Right lobe of liver (tissue), 6 donors: Measurements from ENCODE around the gene MPHOSPH9. TPM values are rescaled to one million over a fixed set of nuclear protein-coding genes. Genes with fewer than 3 reads are reported as not detected.
A peak's percentile ranks its signal among the peaks of the same experiment; 100 is the strongest.
"Not testable (repeated sequence)": the region's sequence is repeated elsewhere in the genome, so short reads cannot be mapped to it uniquely, and the experiment has no call there.

Experiments used
- ATAC-seq, 4 donors: fragments of 200-7000 bp; cut with Tn5 transposase; one replicate each; pipeline ENCODE4 v1.9.1; 2020; ENCODE audit warnings: mild to moderate bottlenecking in 4 of 4, moderate library complexity in 4 of 4
- DNase-seq, 3 donors: peaks; one replicate each; pipeline ENCODE4 v3.0.0-alpha.2; 2020
- H3K27ac ChIP-seq, 3 donors: fragments of 200-600 bp; one replicate each; pipeline ENCODE4 v1.8.0; 2022
- H3K27me3 ChIP-seq, 2 donors: fragments of 200-600 bp; one replicate each; pipeline ENCODE4 v1.8.0; 2022
- H3K36me3 ChIP-seq, 4 donors: fragments of 200-600 bp; sonication (generic) in 1 of 4; one replicate each; pipeline versions ENCODE4 v1.5.1 to v1.8.0; 2017 to 2022; ENCODE audit warnings: control low read depth in 1 of 4
- H3K4me1 ChIP-seq, 4 donors: fragments of 200-600 bp; sonication (generic) in 1 of 4; one replicate each; pipeline versions ENCODE4 v1.5.1 to v1.8.0; 2017 to 2022; ENCODE audit warnings: control low read depth in 1 of 4
- H3K4me3 ChIP-seq, 3 donors: fragments of 200-600 bp; one replicate each; pipeline ENCODE4 v1.8.0; 2022
- H3K9me3 ChIP-seq, 4 donors: fragments of 200-600 bp; sonication (generic) in 1 of 4; one replicate each; pipeline versions ENCODE4 v1.5.1 to v1.8.0; 2017 to 2022; ENCODE audit warnings: control low read depth in 1 of 4
- POLR2A ChIP-seq: fragments of 450-650 bp; IDR thresholded peaks from one replicate; pipeline ENCODE4 v1.6.1; 2017; ENCODE audit warnings: antibody characterized with exemption, mild to moderate bottlenecking
- WGBS: methylation state at CpG from one replicate; pipeline ENCODE4 v1.1.6; 2018; ENCODE audit warnings: low coverage, low lambda C conversion rate; ENCODE audit not compliant: insufficient coverage; ENCODE audit errors: missing lambda C conversion rate; 5-methylcytosine and 5-hydroxymethylcytosine counted together
- intact Hi-C, 2 donors: fragments of 100-400 bp; cut with DNase I; formaldehyde crosslinking; loops; one replicate each; pipeline versions ENCODE4 v1.11.2 to v1.14.1; 2022
- total RNA-seq, 6 experiments: library from RNA; depleted of rRNA in 2 of 6; stranded (reverse); fragments of >200 nt in 2 of 6; fragmentation: NEBNext Ultra II Directional in 3 of 6; extraction: Animal tissue kit (Norgen Biotek cat#: 25700) in 3 of 6; gene quantifications; one replicate each; pipeline versions ENCODE4 v1.1.0 to v1.2.4, GENCODE V29; 2016 to 2023
- TF ChIP-seq, protein P1 (sequence below), 4 donors: fragments of 200-600 bp in 3 of 4; fragments of 450-650 bp in 1 of 4; IDR thresholded peaks; one replicate each; pipeline versions ENCODE4 v1.5.1 to v1.8.0; 2016 to 2022; ENCODE audit warnings: antibody characterized with exemption in 4 of 4, mild to moderate bottlenecking in 2 of 4
- donor health status: DM: no; HTN: yes; CAD: no.
- donor health status: DM: no; HTN: no; CAD: no.
- donor health status: DM: no; HTN: no; CAD: no.
- donor health status: DM: no; HTN: yes; CAD: no.
- donor health status: DM: no; HTN: yes; CAD: no.

MPHOSPH9 gene
- total RNA-seq, 6 experiments from 2014 or later: 14.5 to 25.7 (median 19.1) TPM

DNA sequence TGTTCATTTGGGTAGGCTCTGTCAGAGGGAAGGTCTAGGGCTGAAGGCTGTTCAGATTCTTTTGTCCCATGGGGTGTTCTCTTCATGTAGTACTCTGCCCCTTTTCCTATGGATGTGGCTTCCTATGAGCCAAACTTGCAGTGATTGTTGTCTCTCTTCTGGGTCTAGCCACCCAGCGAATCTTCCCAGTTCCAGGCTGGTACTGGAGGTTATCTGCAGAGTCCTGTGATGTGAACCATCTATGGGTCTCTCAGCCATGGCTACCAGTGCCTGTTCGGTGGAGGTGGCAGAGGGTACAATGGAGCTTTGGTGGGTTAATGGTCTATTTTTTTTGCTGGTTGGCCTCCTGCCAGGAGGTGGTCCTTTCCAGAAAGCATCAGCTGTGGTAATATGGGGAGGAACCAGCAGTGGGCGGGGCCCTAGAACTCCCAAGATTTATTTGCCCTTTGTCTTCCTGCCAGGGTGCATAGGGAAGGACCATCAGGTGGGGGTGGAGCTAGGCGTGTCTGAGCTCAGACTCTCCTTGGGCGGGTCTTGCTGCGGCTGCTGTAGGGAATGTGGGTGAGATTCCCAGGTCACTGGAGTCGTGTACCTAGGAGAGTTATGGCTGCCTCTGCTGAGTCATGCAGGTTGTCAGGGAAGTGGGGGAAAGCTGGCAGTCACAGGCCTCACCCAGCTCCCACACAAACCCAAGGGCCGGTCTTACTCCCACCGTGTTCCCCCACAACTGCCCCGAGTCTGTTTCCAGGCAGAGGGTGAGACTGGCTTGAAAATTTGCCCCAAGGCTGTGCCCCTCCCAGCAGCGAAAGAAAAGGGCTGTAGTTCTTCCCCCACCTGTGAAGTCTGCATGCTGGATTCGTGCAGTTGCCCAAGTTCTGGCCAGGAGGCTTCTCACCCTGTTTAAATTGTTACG, 17.8 kb upstream of the MPHOSPH9 start:
- TF ChIP-seq, protein P1, sequence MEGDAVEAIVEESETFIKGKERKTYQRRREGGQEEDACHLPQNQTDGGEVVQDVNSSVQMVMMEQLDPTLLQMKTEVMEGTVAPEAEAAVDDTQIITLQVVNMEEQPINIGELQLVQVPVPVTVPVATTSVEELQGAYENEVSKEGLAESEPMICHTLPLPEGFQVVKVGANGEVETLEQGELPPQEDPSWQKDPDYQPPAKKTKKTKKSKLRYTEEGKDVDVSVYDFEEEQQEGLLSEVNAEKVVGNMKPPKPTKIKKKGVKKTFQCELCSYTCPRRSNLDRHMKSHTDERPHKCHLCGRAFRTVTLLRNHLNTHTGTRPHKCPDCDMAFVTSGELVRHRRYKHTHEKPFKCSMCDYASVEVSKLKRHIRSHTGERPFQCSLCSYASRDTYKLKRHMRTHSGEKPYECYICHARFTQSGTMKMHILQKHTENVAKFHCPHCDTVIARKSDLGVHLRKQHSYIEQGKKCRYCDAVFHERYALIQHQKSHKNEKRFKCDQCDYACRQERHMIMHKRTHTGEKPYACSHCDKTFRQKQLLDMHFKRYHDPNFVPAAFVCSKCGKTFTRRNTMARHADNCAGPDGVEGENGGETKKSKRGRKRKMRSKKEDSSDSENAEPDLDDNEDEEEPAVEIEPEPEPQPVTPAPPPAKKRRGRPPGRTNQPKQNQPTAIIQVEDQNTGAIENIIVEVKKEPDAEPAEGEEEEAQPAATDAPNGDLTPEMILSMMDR (IDR thresholded peaks at IDR 0.05): no peak
- TF ChIP-seq POLR2A: no peak
- WGBS: 38% methylated on average over 4 of the region's 13 CpGs
- intact Hi-C loops: no loop called here
- ATAC-seq (peak; percentile 62 to 78 (median 74)), DNase-seq (peak; percentile 47 to 62 (median 57))
- Histone ChIP-seq H3K36me3 (peaks cover 0 to 20% (median 9%) of the 10 kb centered on the region in 4 donors), H3K4me3 (no peak overlapping the region), H3K4me1 (peaks cover 0 to 19% (median 4%) of the 10 kb centered on the region in 4 donors), H3K27me3 (no peaks in the 10 kb centered on the region), H3K9me3 (no peaks in the 10 kb centered on the region), H3K27ac (peak overlapping the region in 2 of 3 donors; percentile 10 to 49)

DNA sequence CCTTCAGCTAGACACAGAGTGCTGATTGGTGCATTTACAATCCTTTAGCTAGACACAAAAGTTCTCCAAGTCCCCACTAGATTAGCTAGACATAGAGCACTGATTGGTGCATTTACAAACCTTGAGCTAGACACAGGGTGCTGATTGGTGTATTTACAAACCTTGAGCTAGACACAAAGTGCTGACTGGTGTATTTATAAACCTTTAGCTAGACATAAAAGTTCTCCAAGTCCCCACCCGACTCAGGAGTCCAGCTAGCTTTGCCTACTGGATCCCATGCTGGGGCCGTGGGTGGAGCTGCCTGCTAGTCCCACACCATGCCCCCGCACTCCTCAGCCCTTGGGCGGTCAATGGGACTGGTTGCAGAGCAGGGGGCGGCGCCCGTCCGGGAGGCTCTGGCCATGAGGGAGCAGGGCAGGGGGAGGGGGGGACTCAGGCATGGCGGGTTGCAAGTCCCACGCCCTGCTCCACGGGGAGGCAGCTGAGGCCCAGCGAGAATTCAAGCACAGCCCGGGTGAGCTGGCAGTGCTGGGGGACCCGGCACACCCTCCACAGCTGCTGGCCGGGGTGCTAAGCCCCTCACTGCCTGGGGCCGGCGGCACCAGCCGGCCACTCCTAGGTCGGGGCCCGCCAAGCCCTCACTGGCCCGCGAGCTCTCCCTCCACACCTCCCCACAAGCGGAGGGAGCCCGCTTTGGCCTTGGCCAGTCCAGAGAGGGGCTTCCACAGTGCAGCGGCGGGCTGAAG, 16.2 kb upstream of the MPHOSPH9 start:
- H3K9me3 ChIP-seq, H3K4me3 ChIP-seq, H3K27ac ChIP-seq, DNase-seq, H3K27me3 ChIP-seq, H3K36me3 ChIP-seq: not testable (repeated sequence)
- WGBS: no CpG with 5 or more reads among the region's 26 CpGs
- ATAC-seq: peak in 2 of 4 donors; percentile 12 to 48
- intact Hi-C loops: loop anchor here in 1 of 2 donors (10.0 kb wide), 1 partner anchor 254 kb away; no protein-coding TSS in a partner anchor
- H3K4me1 ChIP-seq: peaks cover 0 to 19% (median 4%) of the 10 kb centered on the region in 4 donors

DNA sequence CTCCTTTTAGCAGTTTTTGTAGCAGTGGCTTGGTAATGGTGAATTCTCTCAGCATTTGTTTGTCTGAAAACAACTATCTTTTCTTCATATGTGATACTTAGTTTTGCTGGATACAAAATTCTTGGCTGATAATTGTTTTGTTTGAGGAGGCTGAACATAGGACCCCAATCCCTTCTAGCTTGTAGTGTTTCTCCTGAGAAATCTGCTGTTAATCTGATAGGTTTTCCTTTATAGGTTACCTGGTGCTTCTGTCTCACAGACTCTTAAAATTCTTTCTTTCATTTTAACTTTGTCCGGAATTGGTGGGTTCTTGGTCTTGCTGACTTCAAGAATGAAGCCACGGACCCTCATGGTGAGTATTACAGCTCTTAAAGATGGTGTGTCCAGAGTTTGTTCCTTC, 15.2 kb upstream of the MPHOSPH9 start:
- not testable (repeated sequence) for H3K4me3 ChIP-seq, H3K9me3 ChIP-seq, H3K27me3 ChIP-seq, H3K27ac ChIP-seq, H3K36me3 ChIP-seq, DNase-seq, ATAC-seq
- intact Hi-C loops: loop anchor here in 1 of 2 donors (10.0 kb wide), 1 partner anchor 253 kb away; no protein-coding TSS in a partner anchor
- WGBS: 92% methylated on average over 2 of the region's 2 CpGs
- H3K4me1 ChIP-seq: peaks cover 0 to 19% (median 4%) of the 10 kb centered on the region in 4 donors

DNA sequence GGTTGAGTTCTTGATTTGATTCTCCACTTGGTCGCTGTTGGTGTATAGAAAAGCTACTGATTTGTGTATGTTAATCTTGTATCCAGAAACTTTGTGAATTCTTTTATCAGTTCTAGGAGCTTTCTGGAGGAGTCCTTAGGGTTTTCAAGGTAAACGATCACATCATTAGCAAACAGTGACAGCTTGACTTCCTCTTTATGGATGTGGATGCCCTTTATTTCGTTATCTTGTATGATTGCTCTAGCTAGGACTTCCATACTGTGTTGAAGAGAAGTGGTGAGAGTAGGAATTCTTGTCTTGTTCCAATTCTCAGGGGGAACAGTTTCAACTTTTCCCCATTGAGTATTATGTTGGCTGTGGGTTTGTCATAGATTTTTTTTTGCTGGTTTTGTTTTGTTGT, 12.7 kb upstream of the MPHOSPH9 start:
- Histone ChIP-seq H3K27me3 (no peaks in the 10 kb centered on the region), H3K4me3 (no peak overlapping the region), H3K9me3 (no peaks in the 10 kb centered on the region), H3K4me1 (peaks cover 0 to 16% (median 0%) of the 10 kb centered on the region in 4 donors), H3K27ac (no peak overlapping the region), H3K36me3 (peaks cover 0 to 1% (median 0%) of the 10 kb centered on the region in 4 donors)
- no peak for DNase-seq
- no peak for ATAC-seq
- WGBS: 76% methylated on average over 3 of the region's 3 CpGs
- TF ChIP-seq, protein P1 (IDR thresholded peaks at IDR 0.05): no peak
- no peak for TF ChIP-seq POLR2A
- intact Hi-C loops: loop anchor here in 1 of 2 donors (10.0 kb wide), 1 partner anchor 251 kb away; no protein-coding TSS in a partner anchor

DNA sequence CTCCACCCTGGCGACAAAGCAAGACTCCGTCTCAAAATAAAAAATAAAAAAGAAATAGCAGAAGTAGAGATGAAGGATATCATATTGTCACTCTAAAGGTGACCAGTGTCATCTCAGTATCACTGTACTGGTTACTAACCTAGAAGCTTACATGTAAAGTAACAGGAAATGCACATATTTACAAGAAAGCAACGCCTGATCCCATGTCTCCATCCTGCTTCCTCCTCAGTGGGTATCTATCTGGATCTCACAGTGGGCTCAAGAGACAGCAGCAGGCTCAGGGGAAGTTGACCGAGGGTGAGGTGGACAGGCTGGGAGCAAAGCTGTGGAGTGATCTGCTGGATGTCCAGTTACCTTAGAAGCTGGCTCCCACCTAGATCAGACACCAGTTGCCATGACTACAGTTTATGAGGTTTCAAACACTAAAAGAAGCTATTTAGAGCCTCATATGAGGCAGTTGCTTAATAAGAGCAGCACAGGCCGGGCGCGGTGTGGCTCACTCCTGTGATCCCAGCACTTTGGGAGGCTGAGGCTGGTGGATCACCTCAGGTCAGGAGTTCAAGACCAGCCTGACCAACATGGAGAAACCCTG, 10.8 kb upstream of the MPHOSPH9 start:
- no peak overlapping the region for H3K4me3 ChIP-seq
- no peaks in the 10 kb centered on the region for H3K9me3 ChIP-seq
- TF ChIP-seq, protein P1 (IDR thresholded peaks at IDR 0.05): no peak
- no peak for TF ChIP-seq POLR2A
- peaks cover 0 to 8% (median 0%) of the 10 kb centered on the region in 4 donors for H3K4me1 ChIP-seq
- no peaks in the 10 kb centered on the region for H3K27me3 ChIP-seq
- no peak for DNase-seq
- WGBS: 64% methylated on average over 5 of the region's 7 CpGs
- peak in 1 of 4 donors; percentile 10 for ATAC-seq
- peaks cover 0 to 3% (median 0%) of the 10 kb centered on the region in 4 donors for H3K36me3 ChIP-seq
- H3K27ac ChIP-seq: no peak overlapping the region
- intact Hi-C loops: loop anchor here in 1 of 2 donors (10.0 kb wide), 1 partner anchor 249 kb away; no protein-coding TSS in a partner anchor
